GM19193 (cell line): ENCODE data around the gene ENPP6.

ENCODE experiments used
- POLR2A ChIP-seq: IDR thresholded peaks from 4 replicates; pipeline ENCODE4 v1.6.1; 2011; ENCODE audit not compliant: insufficient read depth, insufficient read length; ENCODE audit errors: extremely low read depth

ENPP6 gene

GRCh38 chr4:184150102-184150839 lies 67.4 kb downstream of the ENPP6 start:
- TF ChIP-seq POLR2A: no peak

- TF ChIP-seq POLR2A: no peak
Measured at GRCh38 chr4:184148738-184149637, 68.7 kb downstream of the ENPP6 start.

- TF ChIP-seq POLR2A: no peak
Measured at GRCh38 chr4:184147858-184148737, 69.6 kb downstream of the ENPP6 start.

- TF ChIP-seq POLR2A: no peak
Measured at GRCh38 chr4:184146951-184147350, 70.7 kb downstream of the ENPP6 start.

GRCh38 chr4:184145596-184145995 lies 72.1 kb downstream of the ENPP6 start:
- TF ChIP-seq POLR2A: no peak

GRCh38 chr4:184143770-184144564 lies 73.7 kb downstream of the ENPP6 start:
- no peak for TF ChIP-seq POLR2A

- no peak for TF ChIP-seq POLR2A
Measured at GRCh38 chr4:184142121-184143000, 75.3 kb downstream of the ENPP6 start.

- no peak for TF ChIP-seq POLR2A
Measured at GRCh38 chr4:184136525-184136924, 81.1 kb downstream of the ENPP6 start.

GRCh38 chr4:184126800-184127199 lies 90.9 kb downstream of the ENPP6 start:
- TF ChIP-seq POLR2A: no peak

GRCh38 chr4:184122631-184123408 lies 94.9 kb downstream of the ENPP6 start:
- TF ChIP-seq POLR2A: no peak

- no peak for TF ChIP-seq POLR2A
Measured at GRCh38 chr4:184120549-184121127, 97.0 kb downstream of the ENPP6 start.

GRCh38 chr4:184117662-184118199 lies 99.9 kb downstream of the ENPP6 start:
- TF ChIP-seq POLR2A: no peak
